ENCODE results near the gene ARHGAP23.

DNA sequence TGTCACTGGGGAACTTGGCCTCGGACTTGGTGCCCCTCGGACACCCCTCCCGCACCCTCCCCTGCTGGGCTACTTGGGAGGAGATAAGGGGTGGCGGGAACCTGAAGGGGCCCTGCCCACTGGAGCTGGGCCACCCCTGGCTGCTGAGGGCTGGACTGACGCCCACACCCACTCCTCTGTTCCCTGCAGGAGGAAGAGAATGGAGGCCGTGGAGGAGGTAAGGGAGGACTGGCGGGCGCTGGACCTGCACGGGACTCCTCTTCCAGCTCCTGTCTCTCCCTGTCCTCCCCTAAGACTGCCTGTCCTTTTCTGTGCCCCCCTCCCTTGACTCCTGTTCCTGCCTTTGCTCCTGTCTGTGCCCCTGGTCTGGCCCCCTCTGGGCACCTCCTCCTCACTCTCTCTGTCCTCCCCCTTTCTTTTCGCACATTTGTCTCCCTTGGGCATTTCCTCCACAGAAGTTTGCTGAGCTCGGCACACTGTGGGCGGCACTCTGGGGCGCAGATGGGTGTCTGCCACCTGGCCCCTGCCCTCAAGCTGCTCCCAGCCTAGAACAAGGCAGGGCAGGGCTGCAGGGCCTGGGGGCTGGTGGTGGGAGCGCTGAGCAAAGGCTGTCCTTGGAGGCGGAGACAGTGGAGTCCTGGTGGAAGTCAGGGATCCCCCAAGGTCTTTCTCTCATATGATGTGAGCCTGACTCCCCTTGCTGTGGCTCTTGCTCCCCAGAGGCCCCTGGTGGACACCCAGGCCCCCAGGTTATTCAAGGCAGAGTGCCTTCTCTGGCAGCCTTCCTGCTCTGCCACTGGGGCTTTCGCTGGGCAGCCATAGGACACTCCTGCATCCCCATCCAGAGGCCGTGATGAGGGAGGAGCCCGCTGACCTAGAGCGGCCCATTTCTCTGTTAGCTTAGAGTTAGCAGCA lies 32.7 kb downstream of the ARHGAP23 start:
- TF ChIP-seq, protein P1, sequence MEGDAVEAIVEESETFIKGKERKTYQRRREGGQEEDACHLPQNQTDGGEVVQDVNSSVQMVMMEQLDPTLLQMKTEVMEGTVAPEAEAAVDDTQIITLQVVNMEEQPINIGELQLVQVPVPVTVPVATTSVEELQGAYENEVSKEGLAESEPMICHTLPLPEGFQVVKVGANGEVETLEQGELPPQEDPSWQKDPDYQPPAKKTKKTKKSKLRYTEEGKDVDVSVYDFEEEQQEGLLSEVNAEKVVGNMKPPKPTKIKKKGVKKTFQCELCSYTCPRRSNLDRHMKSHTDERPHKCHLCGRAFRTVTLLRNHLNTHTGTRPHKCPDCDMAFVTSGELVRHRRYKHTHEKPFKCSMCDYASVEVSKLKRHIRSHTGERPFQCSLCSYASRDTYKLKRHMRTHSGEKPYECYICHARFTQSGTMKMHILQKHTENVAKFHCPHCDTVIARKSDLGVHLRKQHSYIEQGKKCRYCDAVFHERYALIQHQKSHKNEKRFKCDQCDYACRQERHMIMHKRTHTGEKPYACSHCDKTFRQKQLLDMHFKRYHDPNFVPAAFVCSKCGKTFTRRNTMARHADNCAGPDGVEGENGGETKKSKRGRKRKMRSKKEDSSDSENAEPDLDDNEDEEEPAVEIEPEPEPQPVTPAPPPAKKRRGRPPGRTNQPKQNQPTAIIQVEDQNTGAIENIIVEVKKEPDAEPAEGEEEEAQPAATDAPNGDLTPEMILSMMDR (conservative IDR thresholded peaks at IDR 0.05; ENCODE audit: low read depth, low read length), result no peak
- TF ChIP-seq EZH2 (IDR thresholded peaks at IDR 0.05; ENCODE audit: borderline replicate concordance, low read depth, low read length, poor library complexity, severe bottlenecking), result no peak

All from A673 (cell line).